OCI-LY3 (cell line): ENCODE results near the gene HMOX1.
"Not testable (repeated sequence)": the region's sequence is repeated elsewhere in the genome, so short reads cannot be mapped to it uniquely, and the experiment has no call there.

Source experiments
- H2AFZ ChIP-seq: fragments of 200-600, 300-600 bp; shearing (Covaris generic); 2 replicates; pipeline ENCODE4 v1.6.0; 2014; ENCODE audit warnings: antibody characterized with exemption, low read depth, low read length
- H3K27ac ChIP-seq: fragments of 200-600, 300-600 bp; sonication (generic); 2 replicates; pipeline ENCODE4 v1.5.1; 2014; ENCODE audit warnings: mild to moderate bottlenecking, low read length, moderate library complexity, mixed read lengths
- H3K27me3 ChIP-seq: fragments of 200-600, 300-600 bp; sonication (generic); 2 replicates; pipeline ENCODE4 v1.6.1; 2014; ENCODE audit warnings: low read depth, low read length, mixed read lengths
- H3K36me3 ChIP-seq: fragments of 200-600, 300-600 bp; sonication (generic); replicated peaks from 2 replicates; pipeline ENCODE3; 2014; ENCODE audit warnings: low read depth, low read length, mixed read lengths
- H3K4me1 ChIP-seq: fragments of 300-600, 200-600 bp; sonication (generic); 2 replicates; pipeline ENCODE4 v1.6.1; 2014; ENCODE audit warnings: low read length, mixed read lengths
- H3K4me2 ChIP-seq: fragments of 200-600, 300-600 bp; sonication (generic); 2 replicates; pipeline ENCODE4 v1.6.1; 2014; ENCODE audit warnings: low read length, mixed read lengths
- H3K4me3 ChIP-seq: fragments of 300-600, 200-600 bp; sonication (generic); 2 replicates; pipeline ENCODE4 v1.5.1; 2014; ENCODE audit warnings: antibody characterized with exemption, mild to moderate bottlenecking, low read length, moderate library complexity
- H3K79me2 ChIP-seq: fragments of 300-600, 200-600 bp; shearing (Covaris generic); 2 replicates; pipeline ENCODE4 v1.6.1; 2014; ENCODE audit warnings: mild to moderate bottlenecking, low read length, mixed read lengths
- H3K9ac ChIP-seq: fragments of 300-600, 200-600 bp; shearing (Covaris generic); 2 replicates; pipeline ENCODE4 v1.6.0; 2014; ENCODE audit warnings: mild to moderate bottlenecking, low read length, moderate library complexity
- H3K9me3 ChIP-seq: fragments of 200-600, 300-600 bp; shearing (Covaris generic); 2 replicates; pipeline ENCODE4 v1.6.1; 2014; ENCODE audit warnings: low read length, mixed read lengths; ENCODE audit not compliant: insufficient read depth
- H4K20me1 ChIP-seq: fragments of 200-600, 300-600 bp; sonication (generic); 2 replicates; pipeline ENCODE4 v1.6.1; 2016; ENCODE audit warnings: low read length, mixed read lengths; ENCODE audit not compliant: insufficient read depth
- CTCF ChIP-seq: fragments of 200-600, 300-600 bp; sonication (generic); IDR thresholded peaks from 2 replicates; pipeline ENCODE4 v1.5.1; 2014; ENCODE audit warnings: antibody characterized with exemption, low read length, low read depth
- EZH2phosphoT487 ChIP-seq: fragments of 200-600 bp; shearing (Covaris generic); IDR thresholded peaks from 2 replicates; pipeline ENCODE4 v1.6.1; 2018; ENCODE audit warnings: antibody characterized with exemption, mixed run types, low read depth

HMOX1 gene

GRCh38 chr22:35359380-35360065 lies 21.4 kb upstream of the HMOX1 start:
- no peak overlapping the region for H3K4me3 ChIP-seq
- H4K20me1 ChIP-seq = no peaks in the 10 kb centered on the region
- H3K27ac ChIP-seq = peak overlapping the region; percentile 21; the same call in 1 of the 2 replicates
- H3K79me2 ChIP-seq = no peaks in the 10 kb centered on the region
- no peak overlapping the region; the same call in 1 of the 2 replicates for H3K9ac ChIP-seq
- H3K4me1 ChIP-seq = peaks cover 87% of the 10 kb centered on the region
- TF ChIP-seq CTCF (no peak), EZH2phosphoT487 (no peak)
- H3K9me3 ChIP-seq = no peaks in the 10 kb centered on the region
- H2AFZ ChIP-seq = no peak overlapping the region
- no peaks in the 10 kb centered on the region for H3K27me3 ChIP-seq
- no peak overlapping the region for H3K4me2 ChIP-seq
- peaks cover 2% of the 10 kb centered on the region for H3K36me3 ChIP-seq

- Histone ChIP-seq H3K27ac (peak overlapping the region; percentile 9; the same call in 1 of the 2 replicates), H3K36me3 (peaks cover 2% of the 10 kb centered on the region), H3K27me3 (no peaks in the 10 kb centered on the region), H2AFZ (no peak overlapping the region), H3K9ac (peak overlapping the region; percentile 3; the same call in 1 of the 2 replicates), H3K4me1 (peaks cover 83% of the 10 kb centered on the region), H4K20me1 (no peaks in the 10 kb centered on the region), H3K79me2 (no peaks in the 10 kb centered on the region), H3K9me3 (no peaks in the 10 kb centered on the region), H3K4me2 (peak overlapping the region; percentile 8; the same call in 1 of the 2 replicates), H3K4me3 (no peak overlapping the region)
- no peak for TF ChIP-seq EZH2phosphoT487
- no peak for TF ChIP-seq CTCF
These were observed 19.8 kb upstream of the HMOX1 start for GRCh38 chr22:35361001-35361558.

GRCh38 chr22:35363566-35364086 lies 17.3 kb upstream of the HMOX1 start:
- H3K9ac ChIP-seq = no peak overlapping the region
- H3K4me2 ChIP-seq = peak overlapping the region; percentile 41
- no peak overlapping the region for H3K27ac ChIP-seq
- H2AFZ ChIP-seq = peak overlapping the region; percentile 26; the same call in 1 of the 2 replicates
- peaks cover 84% of the 10 kb centered on the region for H3K4me1 ChIP-seq
- no peaks in the 10 kb centered on the region for H3K9me3 ChIP-seq
- H3K36me3 ChIP-seq = no peaks in the 10 kb centered on the region
- no peaks in the 10 kb centered on the region for H3K79me2 ChIP-seq
- H3K4me3 ChIP-seq = no peak overlapping the region
- no peaks in the 10 kb centered on the region for H4K20me1 ChIP-seq
- no peaks in the 10 kb centered on the region for H3K27me3 ChIP-seq
- no peak for TF ChIP-seq EZH2phosphoT487
- no peak for TF ChIP-seq CTCF

GRCh38 chr22:35364230-35364629 lies 16.7 kb upstream of the HMOX1 start:
- not testable (repeated sequence) for H3K36me3 ChIP-seq, H3K4me2 ChIP-seq, H3K27ac ChIP-seq, H2AFZ ChIP-seq, H3K9ac ChIP-seq, H4K20me1 ChIP-seq, H3K9me3 ChIP-seq, H3K27me3 ChIP-seq, H3K79me2 ChIP-seq, H3K4me3 ChIP-seq
- H3K4me1 ChIP-seq = peaks cover 88% of the 10 kb centered on the region
